ENCODE measurements around the gene LRCH3.

DNA sequence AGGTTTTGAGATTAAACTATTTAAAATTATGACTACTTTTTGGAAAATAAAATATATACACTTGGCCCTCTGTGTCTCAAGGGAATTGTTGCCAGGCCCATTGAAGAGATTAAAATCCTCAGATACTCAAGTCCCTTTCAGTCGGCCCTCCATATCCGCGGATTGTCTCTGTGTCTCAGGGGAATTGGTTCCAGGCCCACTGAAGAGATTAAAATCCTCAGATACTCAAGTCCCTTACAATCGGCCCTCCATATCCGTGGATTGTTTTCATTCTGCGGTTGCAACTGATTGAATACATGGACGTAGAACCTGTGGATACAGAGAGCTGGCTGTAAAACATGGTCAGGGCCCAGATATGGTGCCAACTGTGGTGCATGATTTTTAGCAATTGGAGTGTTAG lies 15.7 kb upstream of the LRCH3 start:
- no peak for TF ChIP-seq POLR2A (IDR thresholded peaks at IDR 0.05)
- TF ChIP-seq, protein P1, sequence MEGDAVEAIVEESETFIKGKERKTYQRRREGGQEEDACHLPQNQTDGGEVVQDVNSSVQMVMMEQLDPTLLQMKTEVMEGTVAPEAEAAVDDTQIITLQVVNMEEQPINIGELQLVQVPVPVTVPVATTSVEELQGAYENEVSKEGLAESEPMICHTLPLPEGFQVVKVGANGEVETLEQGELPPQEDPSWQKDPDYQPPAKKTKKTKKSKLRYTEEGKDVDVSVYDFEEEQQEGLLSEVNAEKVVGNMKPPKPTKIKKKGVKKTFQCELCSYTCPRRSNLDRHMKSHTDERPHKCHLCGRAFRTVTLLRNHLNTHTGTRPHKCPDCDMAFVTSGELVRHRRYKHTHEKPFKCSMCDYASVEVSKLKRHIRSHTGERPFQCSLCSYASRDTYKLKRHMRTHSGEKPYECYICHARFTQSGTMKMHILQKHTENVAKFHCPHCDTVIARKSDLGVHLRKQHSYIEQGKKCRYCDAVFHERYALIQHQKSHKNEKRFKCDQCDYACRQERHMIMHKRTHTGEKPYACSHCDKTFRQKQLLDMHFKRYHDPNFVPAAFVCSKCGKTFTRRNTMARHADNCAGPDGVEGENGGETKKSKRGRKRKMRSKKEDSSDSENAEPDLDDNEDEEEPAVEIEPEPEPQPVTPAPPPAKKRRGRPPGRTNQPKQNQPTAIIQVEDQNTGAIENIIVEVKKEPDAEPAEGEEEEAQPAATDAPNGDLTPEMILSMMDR (IDR thresholded peaks at IDR 0.05) = no peak
